Neural cell (in vitro differentiated cells): ENCODE results near the gene BTNL2. TPM values are rescaled to one million over a fixed set of nuclear protein-coding genes. Genes with fewer than 3 reads are reported as not detected.

ENCODE experiments used
- H2AFZ ChIP-seq: fragments of 200-600, 300-800 bp; sonication (generic), shearing (Covaris generic); 2 replicates; pipeline ENCODE4 v1.6.0; 2014; ENCODE audit warnings: low read depth, mild to moderate bottlenecking, antibody characterized with exemption, low read length, moderate library complexity
- H3F3A ChIP-seq: fragments of 200-600 bp; shearing (Covaris generic); 2 replicates; pipeline ENCODE4 v1.6.1; 2016; ENCODE audit warnings: mild to moderate bottlenecking, moderate library complexity, mixed read lengths, antibody characterized with exemption, low read length; ENCODE audit not compliant: insufficient read depth, poor library complexity, severe bottlenecking
- H3K27ac ChIP-seq: fragments of 200-600, 300-800 bp; sonication (generic), shearing (Covaris generic); 2 replicates; pipeline ENCODE4 v1.5.1; 2014; ENCODE audit warnings: mild to moderate bottlenecking, low read length, moderate library complexity
- H3K27me3 ChIP-seq: fragments of 300-800, 200-600 bp; sonication (generic), shearing (Covaris generic); 2 replicates; pipeline ENCODE4 v1.6.0; 2014; ENCODE audit warnings: mild to moderate bottlenecking, low read depth, low read length, moderate library complexity; ENCODE audit not compliant: insufficient read depth
- H3K36me3 ChIP-seq: fragments of 300-800, 200-600 bp; sonication (generic), shearing (Covaris generic); 2 replicates; pipeline ENCODE4 v1.5.1; 2014; ENCODE audit warnings: mild to moderate bottlenecking, antibody characterized with exemption, low read length, moderate library complexity; ENCODE audit not compliant: insufficient read depth
- H3K4me2 ChIP-seq: fragments of 300-800, 200-600 bp; sonication (generic), shearing (Covaris generic); 2 replicates; pipeline ENCODE4 v1.6.0; 2014; ENCODE audit warnings: mild to moderate bottlenecking, low read length
- H3K4me3 ChIP-seq: fragments of 300-800, 200-600 bp; sonication (generic), shearing (Covaris generic); 2 replicates; pipeline ENCODE4 v1.5.1; 2014; ENCODE audit warnings: mild to moderate bottlenecking, low read length, moderate library complexity
- H3K79me2 ChIP-seq: fragments of 200-600 bp; shearing (Covaris generic); replicated peaks from 2 replicates; pipeline ENCODE4 v1.6.0; 2014; ENCODE audit warnings: mild to moderate bottlenecking, low read length, moderate library complexity; ENCODE audit not compliant: insufficient read depth
- H3K9ac ChIP-seq: fragments of 300-800, 200-600 bp; sonication (generic), shearing (Covaris generic); 2 replicates; pipeline ENCODE4 v1.6.1; 2016; ENCODE audit warnings: mild to moderate bottlenecking, low read length, mixed read lengths
- H3K9me2 ChIP-seq: fragments of 200-600 bp; shearing (Covaris generic); 2 replicates; pipeline ENCODE4 v1.6.1; 2016; ENCODE audit warnings: mild to moderate bottlenecking, low read length, mixed read lengths; ENCODE audit not compliant: insufficient read depth
- H3K9me3 ChIP-seq: fragments of 200-600, 300-800 bp; sonication (generic), shearing (Covaris generic); 2 replicates; pipeline ENCODE4 v1.6.1; 2016; ENCODE audit warnings: mild to moderate bottlenecking, mixed run types, low read length, moderate library complexity, mixed read lengths
- H4K20me1 ChIP-seq: fragments of 200-600 bp; shearing (Covaris generic); 2 replicates; pipeline ENCODE4 v1.6.1; 2016; ENCODE audit warnings: mild to moderate bottlenecking, mixed run types; ENCODE audit not compliant: insufficient read depth
- CTCF ChIP-seq: fragments of 450-650 bp; IDR thresholded peaks from 2 replicates; pipeline ENCODE4 v1.5.1; 2014; ENCODE audit warnings: antibody characterized with exemption, mild to moderate bottlenecking, moderate library complexity; ENCODE audit not compliant: poor library complexity, severe bottlenecking
- EP300 ChIP-seq: fragments of 450-650 bp; conservative IDR thresholded peaks from 2 replicates; pipeline ENCODE4 v1.6.1; 2014; ENCODE audit warnings: antibody characterized with exemption, mild to moderate bottlenecking, moderate library complexity; ENCODE audit not compliant: poor library complexity, severe bottlenecking
- EZH2 ChIP-seq: fragments of 200-600, 300-800 bp; shearing (Covaris generic), sonication (generic); IDR thresholded peaks from 2 replicates; pipeline ENCODE4 v1.6.1; 2014; ENCODE audit warnings: antibody characterized with exemption, low read length, borderline replicate concordance, mild to moderate bottlenecking; ENCODE audit not compliant: insufficient read depth, poor library complexity, severe bottlenecking
- MXI1 ChIP-seq: fragments of 450-650 bp; conservative IDR thresholded peaks from 2 replicates; pipeline ENCODE4 v1.6.1; 2014; ENCODE audit warnings: antibody characterized with exemption, mild to moderate bottlenecking; ENCODE audit not compliant: poor library complexity, severe bottlenecking
- POLR2AphosphoS5 ChIP-seq: IDR thresholded peaks from 2 replicates; pipeline ENCODE4 v1.6.1; 2012
- RAD21 ChIP-seq: fragments of 450-650 bp; conservative IDR thresholded peaks from 2 replicates; pipeline ENCODE4 v1.6.1; 2014; ENCODE audit warnings: antibody characterized with exemption, mild to moderate bottlenecking, moderate library complexity
- REST ChIP-seq: IDR thresholded peaks from 2 replicates; pipeline ENCODE4 v1.6.1; 2012; ENCODE audit warnings: borderline replicate concordance
- SMC3 ChIP-seq: fragments of 450-650 bp; conservative IDR thresholded peaks from 2 replicates; pipeline ENCODE4 v1.6.1; 2014; ENCODE audit warnings: antibody characterized with exemption, mild to moderate bottlenecking, moderate library complexity; ENCODE audit not compliant: poor library complexity
- TAF1 ChIP-seq: IDR thresholded peaks from 2 replicates; pipeline ENCODE4 v1.6.1; 2012; ENCODE audit warnings: low read depth
- polyA plus RNA-seq: library from polyadenylated mRNA; depleted of rRNA; stranded (reverse); fragments of >200 nt; gene quantifications from 2 replicates; pipeline ENCODE4 v1.2.3, GENCODE V29; 2014

The BTNL2 gene
- polyA plus RNA-seq, 1 donor from 2014 or later = not detected

GRCh38 chr6:32426338-32426737, 19.4 kb upstream of the BTNL2 start:
- no peak overlapping the region for H2AFZ ChIP-seq
- no peaks in the 10 kb centered on the region for H4K20me1 ChIP-seq
- H3K27me3 ChIP-seq = no peaks in the 10 kb centered on the region
- H3K9me3 ChIP-seq = no peaks in the 10 kb centered on the region
- no peaks in the 10 kb centered on the region for H3K9me2 ChIP-seq
- H3K36me3 ChIP-seq = no peaks in the 10 kb centered on the region
- H3K27ac ChIP-seq = no peak overlapping the region
- TF ChIP-seq EZH2 = no peak
- TF ChIP-seq POLR2AphosphoS5 = no peak
- no peak for TF ChIP-seq CTCF
- no peak for TF ChIP-seq RAD21
- no peak for TF ChIP-seq REST
- TF ChIP-seq MXI1 = no peak
- no peak for TF ChIP-seq TAF1
- no peak for TF ChIP-seq EP300
- TF ChIP-seq SMC3 = no peak
- H3K4me2 ChIP-seq = no peak overlapping the region
- no peaks in the 10 kb centered on the region for H3F3A ChIP-seq
- H3K9ac ChIP-seq = no peak overlapping the region
- H3K4me3 ChIP-seq = no peak overlapping the region
- no peaks in the 10 kb centered on the region for H3K79me2 ChIP-seq

GRCh38 chr6:32424589-32425300, 17.8 kb upstream of the BTNL2 start:
- no peaks in the 10 kb centered on the region for H3K9me2 ChIP-seq
- no peaks in the 10 kb centered on the region for H3F3A ChIP-seq
- no peak overlapping the region for H2AFZ ChIP-seq
- H4K20me1 ChIP-seq = no peaks in the 10 kb centered on the region
- H3K9me3 ChIP-seq = no peaks in the 10 kb centered on the region
- no peaks in the 10 kb centered on the region for H3K27me3 ChIP-seq
- TF ChIP-seq POLR2AphosphoS5 = no peak
- TF ChIP-seq CTCF = no peak
- TF ChIP-seq EZH2 = no peak
- TF ChIP-seq RAD21 = no peak
- TF ChIP-seq REST = no peak
- TF ChIP-seq TAF1 = no peak
- TF ChIP-seq MXI1 = no peak
- TF ChIP-seq SMC3 = no peak
- no peak for TF ChIP-seq EP300
- no peak overlapping the region for H3K4me2 ChIP-seq
- H3K27ac ChIP-seq = no peak overlapping the region
- no peaks in the 10 kb centered on the region for H3K79me2 ChIP-seq
- no peaks in the 10 kb centered on the region for H3K36me3 ChIP-seq
- no peak overlapping the region for H3K4me3 ChIP-seq
- no peak overlapping the region for H3K9ac ChIP-seq
